Activated CD4-positive, alpha-beta T cell treated with anti-CD3 and anti-CD28 coated beads, Interleukin-2, amount 50 U/mL, for 4 hours (primary cell): Measurements from ENCODE around the gene LNP1.

Source experiments
- DNase-seq, 2 experiments: peaks; one replicate each; pipeline ENCODE4 v3.0.0-alpha.2; 2020

Gene LNP1

GRCh38 chr3:100400419-100400779, 940 bp upstream of the LNP1 start:
- DNase-seq: peak; percentile 13 to 26

- DNase-seq: peak; percentile 25 to 31
Measured at GRCh38 chr3:100401674-100402041, 319 bp downstream of the LNP1 start.

- no peak for DNase-seq
Measured at GRCh38 chr3:100402256-100402655, 917 bp downstream of the LNP1 start.

- DNase-seq: no peak
Measured at GRCh38 chr3:100402891-100403290, 1.6 kb downstream of the LNP1 start.

GRCh38 chr3:100403362-100404249, 2.3 kb downstream of the LNP1 start:
- no peak for DNase-seq

- DNase-seq: no peak
Measured at GRCh38 chr3:100404250-100404548, 2.9 kb downstream of the LNP1 start.

GRCh38 chr3:100407164-100407563, 5.8 kb downstream of the LNP1 start:
- no peak for DNase-seq

- DNase-seq: no peak
Measured at GRCh38 chr3:100407977-100408532, 6.7 kb downstream of the LNP1 start.

GRCh38 chr3:100411091-100411982, 10.0 kb downstream of the LNP1 start:
- DNase-seq: no peak

GRCh38 chr3:100412912-100413590, 11.7 kb downstream of the LNP1 start:
- no peak for DNase-seq

- DNase-seq: no peak
Measured at GRCh38 chr3:100413613-100414012, 12.3 kb downstream of the LNP1 start.

GRCh38 chr3:100416176-100416575, 14.8 kb downstream of the LNP1 start:
- DNase-seq: no peak

GRCh38 chr3:100416863-100417262, 15.5 kb downstream of the LNP1 start:
- no peak for DNase-seq

- no peak for DNase-seq
Measured at GRCh38 chr3:100419406-100419805, 18.1 kb downstream of the LNP1 start.

GRCh38 chr3:100420885-100421284, 19.5 kb downstream of the LNP1 start:
- no peak for DNase-seq

- no peak for DNase-seq
Measured at GRCh38 chr3:100423611-100424010, 22.3 kb downstream of the LNP1 start.

GRCh38 chr3:100424261-100424660, 22.9 kb downstream of the LNP1 start:
- no peak for DNase-seq

GRCh38 chr3:100425316-100425715, 24.0 kb downstream of the LNP1 start:
- no peak for DNase-seq

GRCh38 chr3:100426067-100426682, 24.8 kb downstream of the LNP1 start:
- DNase-seq: no peak

GRCh38 chr3:100427699-100428098, 26.4 kb downstream of the LNP1 start:
- DNase-seq: no peak

GRCh38 chr3:100429187-100429716, 27.9 kb downstream of the LNP1 start:
- no peak for DNase-seq

- no peak for DNase-seq
Measured at GRCh38 chr3:100436951-100437350, 35.6 kb downstream of the LNP1 start.
